Breast epithelium (tissue), 3 donors: ENCODE data around the gene SLC35E2B.

Source experiments
- CTCF ChIP-seq, 3 donors: fragments of 450-650 bp; IDR thresholded peaks; one replicate each; pipeline ENCODE4 v1.5.1; 2016 to 2017; ENCODE audit warnings: antibody characterized with exemption in 3 of 3, mild to moderate bottlenecking in 3 of 3, moderate library complexity in 3 of 3
- POLR2A ChIP-seq: fragments of 450-650 bp; IDR thresholded peaks from one replicate; pipeline ENCODE4 v1.6.1; 2016; ENCODE audit warnings: antibody characterized with exemption, mild to moderate bottlenecking, moderate library complexity
- POLR2AphosphoS5 ChIP-seq, 3 donors: sonication (generic); formaldehyde crosslinking; IDR thresholded peaks; one replicate each; pipeline ENCODE4 v1.6.1; 2017; ENCODE audit warnings: antibody characterized with exemption in 3 of 3

GRCh38 chr1:1732381-1732780 is 39.8 kb upstream of the SLC35E2B start:
- TF ChIP-seq CTCF (IDR thresholded peaks at IDR 0.05) (no peak), POLR2A (no peak), POLR2AphosphoS5 (IDR thresholded peaks at IDR 0.05) (no peak)
